Left cardiac atrium (tissue), 4 donors: ENCODE results near the gene EXOC6B. TPM values are rescaled to one million over a fixed set of nuclear protein-coding genes. Genes with fewer than 3 reads are reported as not detected.
A peak's percentile ranks its signal among the peaks of the same experiment; 100 is the strongest.

Experiments used
- ATAC-seq, 2 donors: fragments of 200-7000 bp; cut with Tn5 transposase; one replicate each; pipeline ENCODE4 v1.9.1; 2020; ENCODE audit warnings: mild to moderate bottlenecking in 2 of 2, moderate library complexity in 2 of 2
- DNase-seq: peaks from one replicate; pipeline ENCODE4 v3.0.0-alpha.2; 2020
- intact Hi-C, 2 donors: fragments of 100-400 bp; cut with DNase I; formaldehyde crosslinking; loops; one replicate each; pipeline versions ENCODE4 v1.14.1 to v1.15.1; 2022 to 2023
- total RNA-seq, 2 donors: library from RNA; stranded (reverse); fragmentation: NEBNext Ultra II Directional; extraction: Animal tissue kit (Norgen Biotek cat#: 25700); gene quantifications; one replicate each; pipeline ENCODE4 v1.2.1, GENCODE V29; 2021
- donor health status: DM: no; HTN: yes; CAD: no.
- donor health status: DM: no; HTN: yes; CAD: no; lungs with severe emphysema.
- donor health status: DM: yes; HTN: yes; CAD: no.
- donor health status: Dilated cardiomyopathy.

The EXOC6B gene
- total RNA-seq, 2 donors from 2014 or later: 93.7 to 113 TPM

- ATAC-seq (no peak), DNase-seq (no peak)
- intact Hi-C loops: no loop called here
These were observed 691.3 kb downstream of the EXOC6B start for GRCh38 chr2:72134408-72134996.

- intact Hi-C loops: no loop called here
These were observed 692.0 kb downstream of the EXOC6B start for GRCh38 chr2:72133721-72134407.

GRCh38 chr2:72132981-72133720 lies 692.7 kb downstream of the EXOC6B start:
- no peak for ATAC-seq
- intact Hi-C loops: no loop called here
- no peak for DNase-seq

More at GRCh38 chr2:72133721-72134407, 692.0 kb downstream of the EXOC6B start:
- no peak for ATAC-seq
- no peak for DNase-seq

- no peak for DNase-seq
- ATAC-seq: no peak
- intact Hi-C loops: no loop called here
These were observed 693.7 kb downstream of the EXOC6B start for GRCh38 chr2:72131916-72132841.

- ATAC-seq: no peak
- no peak for DNase-seq
- intact Hi-C loops: no loop called here
These were observed 694.4 kb downstream of the EXOC6B start for GRCh38 chr2:72131371-72131891.

- intact Hi-C loops: no loop called here
- ATAC-seq: no peak
- no peak for DNase-seq
These were observed 695.0 kb downstream of the EXOC6B start for GRCh38 chr2:72130659-72131360.

- intact Hi-C loops: no loop called here
- peak; percentile 21 for DNase-seq
- ATAC-seq: peak in 1 of 2 donors; percentile 40
These were observed 696.0 kb downstream of the EXOC6B start for GRCh38 chr2:72129681-72130340.

- no peak for ATAC-seq
- no peak for DNase-seq
- intact Hi-C loops: no loop called here
These were observed 697.0 kb downstream of the EXOC6B start for GRCh38 chr2:72128843-72129227.

- ATAC-seq: no peak
- DNase-seq: no peak
- intact Hi-C loops: no loop called here
These were observed 697.6 kb downstream of the EXOC6B start for GRCh38 chr2:72128059-72128842.

GRCh38 chr2:72127401-72128058 lies 698.3 kb downstream of the EXOC6B start:
- ATAC-seq (no peak), DNase-seq (no peak)
- intact Hi-C loops: no loop called here

- DNase-seq (no peak), ATAC-seq (no peak)
- intact Hi-C loops: no loop called here
These were observed 699.4 kb downstream of the EXOC6B start for GRCh38 chr2:72126186-72127100.

Other genes starting within 250 kb of the EXOC6B start
- 10 to 100 TPM; 29.2 to 47.7 TPM for gene SPR, start 61.4 kb upstream of the EXOC6B start, total RNA-seq
- not detected for gene EMX1, start 91.5 kb upstream of the EXOC6B start, total RNA-seq
- gene SFXN5, start 245.7 kb upstream of the EXOC6B start, total RNA-seq: 10 to 100 TPM in 1 of 2 donors, 1 to 10 TPM in 1; 9.0 to 10.5 TPM